ENCODE results near the gene FCN1. TPM values are rescaled to one million over a fixed set of nuclear protein-coding genes. Genes with fewer than 3 reads are reported as not detected.

Gene FCN1
- total and polyA plus RNA-seq, 2 of the 8 experiments (the other 6 are each of a cell fraction or from before 2014, with no cell fraction given), result not detected

GRCh38 chr9:134929193-134930158 lies 11.8 kb upstream of the FCN1 start:
- Histone ChIP-seq H3K18ac (ENCODE audit: extremely low read depth, low read length) (no peak overlapping the region), H3K9me3 (ENCODE audit: insufficient read depth in 2 of 2, low read depth in 1 of 2, low read length in 1 of 2) (no peaks in the 10 kb centered on the region), H2BK15ac (ENCODE audit: low read length) (no peak overlapping the region), H4K20me1 (replicated peaks in 1 of 2; ENCODE audit: control insufficient read depth in 1 of 2, insufficient read depth in 2 of 2, low read length in 2 of 2) (no peaks in the 10 kb centered on the region), H2BK20ac (ENCODE audit: low read length) (no peak overlapping the region), H3K4me3 (ENCODE audit: extremely low read depth in 1 of 4, insufficient read depth in 2 of 4, low read depth in 3 of 4, low read length in 4 of 4) (no peak overlapping the region), H2BK5ac (ENCODE audit: low read depth, low read length) (no peak overlapping the region), H3K9ac (replicated peaks in 1 of 4; ENCODE audit: extremely low read depth in 1 of 4, low read depth in 3 of 4, low read length in 3 of 4) (no peak overlapping the region), H3K4me1 (replicated peaks in 1 of 4; ENCODE audit: control insufficient read depth in 3 of 4, insufficient read depth in 4 of 4, low read length in 3 of 4) (peaks cover 0 to 3% (median 0%) of the 10 kb centered on the region in 4 experiments; a peak in 2 of 7 replicates), H3K79me1 (ENCODE audit: low read depth, low read length) (no peaks in the 10 kb centered on the region), H4K91ac (replicated peaks; ENCODE audit: insufficient read length, low read length) (no peak overlapping the region), H4K5ac (ENCODE audit: insufficient read length, low read depth, low read length) (no peak overlapping the region), H3K36me3 (ENCODE audit: control insufficient read depth in 2 of 4, insufficient read depth in 4 of 4, low read length in 3 of 4) (no peaks in the 10 kb centered on the region), H2AK5ac (ENCODE audit: low read depth, low read length) (no peak overlapping the region), H3K23ac (ENCODE audit: insufficient read length) (no peak overlapping the region), H3K27ac (ENCODE audit: low read depth, low read length) (no peak overlapping the region), H3K4me2 (ENCODE audit: insufficient read depth in 1 of 2, low read depth in 2 of 2, low read length in 2 of 2) (no peak overlapping the region), H4K8ac (ENCODE audit: extremely low read depth, insufficient read depth, low read length) (no peak overlapping the region; the same call in 1 of the 2 replicates), H3K27me3 (replicated peaks in 1 of 4; ENCODE audit: control insufficient read depth in 3 of 4, extremely low read depth in 1 of 4, insufficient read depth in 3 of 4, low read length in 3 of 4) (no peaks in the 10 kb centered on the region), H2AFZ (ENCODE audit: low read length) (no peak overlapping the region), H3K23me2 (ENCODE audit: low read depth, low read length) (no peaks in the 10 kb centered on the region), H2BK12ac (ENCODE audit: low read depth, low read length) (no peak overlapping the region), H3K4ac (replicated peaks; ENCODE audit: insufficient read length, low read depth, low read length) (no peak overlapping the region), H3K14ac (ENCODE audit: insufficient read length) (no peak overlapping the region), H2BK120ac (replicated peaks; ENCODE audit: low read depth, low read length) (no peak overlapping the region), H3K79me2 (ENCODE audit: control insufficient read depth in 1 of 2, insufficient read depth in 2 of 2, low read length in 2 of 2) (no peaks in the 10 kb centered on the region), H3K56ac (replicated peaks; ENCODE audit: insufficient read length, low read depth, low read length) (no peak overlapping the region)
- TF ChIP-seq RNF2 (IDR thresholded peaks at IDR 0.05; ENCODE audit: borderline replicate concordance, low read depth, low read length, missing control alignments, poor library complexity, severe bottlenecking) (no peak), MAFK (IDR thresholded peaks at IDR 0.05; ENCODE audit: low read depth, low read length) (no peak), HDAC6 (IDR thresholded peaks at IDR 0.05; ENCODE audit: low read depth, low read length) (no peak), USF2 (IDR thresholded peaks at IDR 0.05; ENCODE audit: low read length) (no peak)
- DNase-seq (ENCODE audit: low read depth in 1 of 2, low spot score in 2 of 2) (no peak), FAIRE-seq (no peak)
- WGBS, 2 experiments (ENCODE audit: extremely low coverage in 1 of 2, insufficient coverage in 1 of 2, insufficient read length in 1 of 2, insufficient replicate concordance in 2 of 2, low coverage in 1 of 2, low lambda C conversion rate in 2 of 2, missing lambda C conversion rate in 1 of 2), result 92% methylated on average over 11 of the region's 13 CpGs; no CpG with 5 or more reads in 1 of the 2 experiments
- ChIA-PET CTCF (ENCODE audit: partially characterized antibody) (no interaction called here), POLR2A (ENCODE audit: partially characterized antibody) (no interaction called here)

All from H1 (cell line).